Liver (tissue), 3 donors: ENCODE data around the gene TRIOBP.

Experiments used
- CTCF ChIP-seq: fragments of 150-350 bp; IDR thresholded peaks from 2 replicates; pipeline ENCODE4 v1.5.1; 2017; ENCODE audit warnings: improper control_type of control experiment, low read depth, low read length; ENCODE audit not compliant: missing input control
- GABPA ChIP-seq, 2 donors: IDR thresholded peaks in 1 of 2; conservative IDR thresholded peaks in 1 of 2; 2 replicates each; pipeline ENCODE4 v1.6.1; 2016; ENCODE audit warnings: antibody characterized with exemption in 2 of 2, mild to moderate bottlenecking in 1 of 2, moderate library complexity in 1 of 2
- JUND ChIP-seq, 2 donors: IDR thresholded peaks; 2 replicates each; pipeline ENCODE4 v1.6.1; 2016; ENCODE audit warnings: antibody characterized with exemption in 2 of 2
- MAX ChIP-seq: IDR thresholded peaks from 2 replicates; pipeline ENCODE4 v1.6.1; 2016; ENCODE audit warnings: antibody characterized with exemption
- REST ChIP-seq: IDR thresholded peaks from 2 replicates; pipeline ENCODE4 v1.6.1; 2016; ENCODE audit warnings: antibody characterized with exemption, mild to moderate bottlenecking
- RXRA ChIP-seq, 2 donors: IDR thresholded peaks; 2 replicates each; pipeline ENCODE4 v1.6.1; 2017 to 2018; ENCODE audit warnings: antibody characterized with exemption in 2 of 2, mild to moderate bottlenecking in 1 of 2
- TAF1 ChIP-seq: conservative IDR thresholded peaks from 2 replicates; pipeline ENCODE4 v1.6.1; 2016; ENCODE audit warnings: antibody characterized with exemption, mild to moderate bottlenecking
- YY1 ChIP-seq: IDR thresholded peaks from 2 replicates; pipeline ENCODE4 v1.6.1; 2016; ENCODE audit warnings: antibody characterized with exemption, mild to moderate bottlenecking
- donor health status: healthy.
- donor health status: healthy.

GRCh38 chr22:37647317-37647716, 49.5 kb upstream of the TRIOBP start:
- TF ChIP-seq CTCF, result no peak
- TF ChIP-seq TAF1, result no peak
- no peak for TF ChIP-seq YY1
- TF ChIP-seq RXRA (IDR thresholded peaks at IDR 0.05), result no peak
- TF ChIP-seq MAX, result no peak
- TF ChIP-seq GABPA (IDR thresholded peaks at IDR 0.05 in 1 of 2, conservative IDR thresholded peaks at IDR 0.05 in 1 of 2), result no peak
- TF ChIP-seq JUND (IDR thresholded peaks at IDR 0.05), result no peak
- no peak for TF ChIP-seq REST
